Transverse colon (tissue), 4 donors: ENCODE results near the gene SIT1. TPM values are rescaled to one million over a fixed set of nuclear protein-coding genes. Genes with fewer than 3 reads are reported as not detected.
A peak's percentile ranks its signal among the peaks of the same experiment; 100 is the strongest.

Source experiments
- DNase-seq: peaks from one replicate; pipeline ENCODE4 v3.0.0-alpha.2; 2019
- H3K27ac ChIP-seq, 4 donors: fragments of 200-600 bp; sonication (generic); 2 replicates each; pipeline ENCODE4 v1.5.1; 2016 to 2018; ENCODE audit warnings: inconsistent platforms in 4 of 4
- H3K27me3 ChIP-seq: fragments of 200-600 bp; sonication (generic); 2 replicates; pipeline ENCODE4 v1.5.1; 2017; ENCODE audit warnings: inconsistent platforms
- H3K36me3 ChIP-seq, 4 donors: fragments of 200-600 bp; sonication (generic); 2 replicates each; pipeline ENCODE4 v1.5.1; 2017 to 2019; ENCODE audit warnings: inconsistent platforms in 4 of 4
- H3K4me1 ChIP-seq, 4 donors: fragments of 200-600 bp; sonication (generic); 2 replicates each; pipeline ENCODE4 v1.5.1; 2017 to 2020; ENCODE audit warnings: inconsistent platforms in 4 of 4
- H3K4me3 ChIP-seq, 4 donors: fragments of 200-600 bp; sonication (generic); 1 replicate in 1 of 4; 2 replicates in 3 of 4; pipeline versions ENCODE4 v1.5.1 to v1.6.1; 2017 to 2019; ENCODE audit warnings: inconsistent platforms in 4 of 4
- H3K9me3 ChIP-seq, 2 donors: fragments of 200-600 bp; sonication (generic); 2 replicates each; pipeline ENCODE4 v1.5.1; 2017 to 2019; ENCODE audit warnings: inconsistent platforms in 2 of 2
- EP300 ChIP-seq: sonication (generic); formaldehyde crosslinking; IDR thresholded peaks from one replicate; pipeline ENCODE4 v1.6.1; 2017; ENCODE audit warnings: antibody characterized with exemption, low read depth
- POLR2A ChIP-seq: fragments of 450-650 bp; IDR thresholded peaks from one replicate; pipeline ENCODE4 v1.6.1; 2016; ENCODE audit warnings: antibody characterized with exemption, mild to moderate bottlenecking, moderate library complexity
- POLR2AphosphoS5 ChIP-seq, 3 donors: sonication (generic); formaldehyde crosslinking; IDR thresholded peaks; one replicate each; pipeline ENCODE4 v1.6.1; 2016; ENCODE audit warnings: antibody characterized with exemption in 3 of 3
- WGBS, 2 donors: methylation state at CpG; one replicate each; pipeline ENCODE4 v1.1.5; 2018; ENCODE audit warnings: low coverage in 1 of 2; 5-methylcytosine and 5-hydroxymethylcytosine counted together
- in situ Hi-C, 4 donors: fragments of 200-750 bp; cut with MboI; loops; one replicate each; pipeline versions ENCODE4 v1.15.0 to v1.15.1; 2017; ENCODE audit warnings: low sequenced_read_pairs in 3 of 4, low pct_ligation_motif_present in 1 of 4, low pct_unique_long_range_greater_than_20kb in 1 of 4
- intact Hi-C: fragments of 100-400 bp; cut with DNase I; formaldehyde crosslinking; loops from one replicate; pipeline ENCODE4 v1.15.1; 2023; ENCODE audit warnings: low total_unique reads
- total RNA-seq, 4 donors: library from RNA; depleted of rRNA; stranded (reverse); fragments of >200 nt; gene quantifications; one replicate each; pipeline ENCODE4 v1.1.0, GENCODE V29; 2016
- TF ChIP-seq, protein P1 (sequence below), 5 experiments: fragments of 200-600 bp in 3 of 5; fragments of 450-650 bp in 2 of 5; sonication (generic) in 3 of 5; IDR thresholded peaks; 1 replicate in 2 of 5; 2 replicates in 3 of 5; pipeline ENCODE4 v1.5.1; 2016 to 2017; ENCODE audit warnings: antibody characterized with exemption in 5 of 5, inconsistent platforms in 3 of 5, mild to moderate bottlenecking in 2 of 5, moderate library complexity in 1 of 5

Gene SIT1
- total RNA-seq, 4 donors from 2014 or later: 1.2 to 6.7 (median 3.8) TPM; not detected in 1

DNA sequence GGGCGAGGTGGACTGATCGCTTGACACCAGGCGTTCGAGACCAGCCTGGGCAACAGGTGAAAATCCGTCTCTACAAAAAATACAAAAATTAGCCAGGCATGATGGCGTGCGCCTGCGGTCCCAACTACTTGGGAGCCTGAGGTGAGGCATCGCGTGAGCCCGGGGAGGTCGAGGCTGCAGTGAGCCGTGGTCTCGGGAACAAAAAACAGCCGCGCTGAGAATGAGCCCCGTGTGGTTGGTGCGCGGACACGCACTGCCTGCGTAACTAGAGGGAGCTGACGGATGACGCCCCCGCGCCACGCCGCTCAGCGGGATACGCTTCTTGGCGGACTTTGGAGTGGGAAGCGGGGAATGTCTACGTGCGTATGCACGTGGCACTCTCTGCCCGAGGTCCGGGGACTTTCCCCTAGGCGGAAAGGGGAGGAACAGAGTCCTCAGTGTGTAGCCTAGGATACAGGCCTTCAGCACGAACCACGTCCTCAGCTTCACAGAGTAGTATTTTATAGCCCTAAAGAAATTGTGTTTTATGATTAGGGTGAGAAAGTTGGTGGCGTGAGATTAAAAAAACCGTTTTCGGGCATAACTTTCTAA is 6.9 kb upstream of the SIT1 start, which contains the start of gene RMRP:
TSS of gene RMRP (minus strand) at position 474 of the 591 bp plus-strand sequence.
- no peaks in the 10 kb centered on the region for H3K27me3 ChIP-seq
- H3K27ac ChIP-seq: peak within 1 kb of the TSS; percentile 95 to 99 (median 98)
- no peaks in the 10 kb centered on the region for H3K36me3 ChIP-seq
- H3K4me1 ChIP-seq: peaks cover 12 to 57% (median 44%) of the 10 kb centered on the region in 4 donors
- H3K4me3 ChIP-seq: peak within 1 kb of the TSS; percentile 78 to 94 (median 85)
- peak; percentile 97 for DNase-seq
- H3K9me3 ChIP-seq: no peaks in the 10 kb centered on the region
- WGBS, 2 donors: 0 to 2% methylated on average over 3 to 42 of the region's 42 CpGs
- intact Hi-C loops: loop anchor here (5.0 kb wide), 1 partner anchor 70 kb away; no protein-coding TSS in a partner anchor
- in situ Hi-C loops: loop anchor here in 1 of 4 donors (10.0 kb wide), 1 partner anchor 87 kb away; the partner anchor contains the start of genes GBA2 and RGP1
- TF ChIP-seq POLR2A (peak; percentile 81), EP300 (peak; percentile 87), POLR2AphosphoS5 (IDR thresholded peaks at IDR 0.05) (peak; percentile 89 to 95 (median 94))
- TF ChIP-seq, protein P1, sequence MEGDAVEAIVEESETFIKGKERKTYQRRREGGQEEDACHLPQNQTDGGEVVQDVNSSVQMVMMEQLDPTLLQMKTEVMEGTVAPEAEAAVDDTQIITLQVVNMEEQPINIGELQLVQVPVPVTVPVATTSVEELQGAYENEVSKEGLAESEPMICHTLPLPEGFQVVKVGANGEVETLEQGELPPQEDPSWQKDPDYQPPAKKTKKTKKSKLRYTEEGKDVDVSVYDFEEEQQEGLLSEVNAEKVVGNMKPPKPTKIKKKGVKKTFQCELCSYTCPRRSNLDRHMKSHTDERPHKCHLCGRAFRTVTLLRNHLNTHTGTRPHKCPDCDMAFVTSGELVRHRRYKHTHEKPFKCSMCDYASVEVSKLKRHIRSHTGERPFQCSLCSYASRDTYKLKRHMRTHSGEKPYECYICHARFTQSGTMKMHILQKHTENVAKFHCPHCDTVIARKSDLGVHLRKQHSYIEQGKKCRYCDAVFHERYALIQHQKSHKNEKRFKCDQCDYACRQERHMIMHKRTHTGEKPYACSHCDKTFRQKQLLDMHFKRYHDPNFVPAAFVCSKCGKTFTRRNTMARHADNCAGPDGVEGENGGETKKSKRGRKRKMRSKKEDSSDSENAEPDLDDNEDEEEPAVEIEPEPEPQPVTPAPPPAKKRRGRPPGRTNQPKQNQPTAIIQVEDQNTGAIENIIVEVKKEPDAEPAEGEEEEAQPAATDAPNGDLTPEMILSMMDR (IDR thresholded peaks at IDR 0.05): peak; percentile 36 to 88 (median 55)

DNA sequence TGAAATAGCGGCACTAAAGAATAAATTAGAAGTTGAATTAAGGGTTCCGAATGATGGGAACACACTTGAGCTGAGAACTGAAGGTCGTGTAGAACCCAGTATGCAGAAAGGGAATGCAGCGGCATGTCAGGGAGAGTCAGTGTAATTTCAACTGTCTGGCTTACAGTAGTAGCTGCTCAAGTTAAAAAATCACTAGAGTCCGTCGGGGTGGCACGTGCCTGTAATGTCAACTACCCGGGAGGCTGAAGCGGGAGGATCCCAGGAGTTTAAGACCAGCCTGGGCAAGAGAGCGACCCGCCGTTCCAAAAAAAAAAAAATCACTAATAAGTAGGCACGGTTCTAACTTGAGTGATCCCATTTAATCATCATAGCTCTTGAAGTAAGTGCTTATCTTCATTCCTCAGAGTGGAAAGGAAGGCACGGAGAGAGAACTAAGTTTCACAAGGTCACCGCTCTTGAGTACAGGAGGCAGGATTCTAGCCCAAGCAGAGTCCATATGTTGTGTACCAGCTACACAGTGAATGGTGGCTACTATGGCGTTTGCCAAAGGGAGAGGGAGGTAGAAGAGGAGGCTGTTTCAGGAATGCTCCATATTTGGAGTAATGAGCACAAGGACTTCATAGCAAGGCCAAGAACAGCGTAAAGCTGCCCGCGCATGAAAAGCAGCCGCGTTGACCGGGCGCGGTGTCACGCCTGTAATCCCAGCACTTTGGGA is 6.3 kb upstream of the SIT1 start:
- peaks cover 12 to 56% (median 44%) of the 10 kb centered on the region in 4 donors for H3K4me1 ChIP-seq
- WGBS, 2 donors: 38 to 58% methylated on average over 14 to 25 of the region's 25 CpGs
- H3K9me3 ChIP-seq: no peaks in the 10 kb centered on the region
- intact Hi-C loops (loop anchor here (5.0 kb wide), 1 partner anchor 70 kb away; no protein-coding TSS in a partner anchor), in situ Hi-C loops (loop anchor here in 1 of 4 donors (10.0 kb wide), 1 partner anchor 88 kb away; the partner anchor contains the start of genes GBA2 and RGP1)
- no peaks in the 10 kb centered on the region for H3K36me3 ChIP-seq
- H3K27me3 ChIP-seq: no peaks in the 10 kb centered on the region
- H3K4me3 ChIP-seq: peak overlapping the region in 3 of 4 donors; percentile 12 to 91 (median 78)
- TF ChIP-seq POLR2AphosphoS5 (IDR thresholded peaks at IDR 0.05) (no peak), POLR2A (no peak), EP300 (no peak)
- TF ChIP-seq, protein P1 (IDR thresholded peaks at IDR 0.05): no peak
- DNase-seq: no peak
- peak overlapping the region; percentile 95 to 99 (median 98) for H3K27ac ChIP-seq

DNA sequence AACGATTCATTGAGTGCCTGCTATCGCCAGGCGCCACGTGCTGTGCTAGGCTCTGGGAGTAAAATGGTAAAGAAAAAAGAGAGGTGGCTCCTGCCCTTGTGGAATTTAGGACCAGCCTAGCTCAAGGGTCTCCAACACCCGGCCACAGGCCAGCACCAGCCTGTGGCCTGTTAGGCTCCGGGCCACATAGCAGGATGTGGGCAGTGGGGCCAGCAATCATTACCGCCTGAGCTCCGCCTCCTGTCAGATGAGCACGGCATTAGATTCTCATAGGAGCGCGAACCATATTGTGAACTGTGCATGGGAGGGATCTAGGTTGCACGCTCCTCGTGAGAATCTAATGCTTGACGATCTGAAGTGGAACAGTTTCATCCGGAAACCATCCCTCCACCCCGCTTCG is 5.6 kb upstream of the SIT1 start:
- H3K27me3 ChIP-seq: no peaks in the 10 kb centered on the region
- in situ Hi-C loops (loop anchor here in 1 of 4 donors (10.0 kb wide), 1 partner anchor 88 kb away; the partner anchor contains the start of genes GBA2 and RGP1), intact Hi-C loops (loop anchor here (5.0 kb wide), 1 partner anchor 71 kb away; no protein-coding TSS in a partner anchor)
- peak overlapping the region; percentile 95 to 99 (median 98) for H3K27ac ChIP-seq
- TF ChIP-seq EP300 (no peak), POLR2AphosphoS5 (IDR thresholded peaks at IDR 0.05) (no peak), POLR2A (no peak)
- TF ChIP-seq, protein P1 (IDR thresholded peaks at IDR 0.05): no peak
- DNase-seq: no peak
- H3K4me1 ChIP-seq: peaks cover 9 to 56% (median 42%) of the 10 kb centered on the region in 4 donors
- no peaks in the 10 kb centered on the region for H3K36me3 ChIP-seq
- WGBS, 2 donors: 78 to 81% methylated on average over 5 to 17 of the region's 17 CpGs
- H3K4me3 ChIP-seq: no peak overlapping the region
- H3K9me3 ChIP-seq: no peaks in the 10 kb centered on the region

DNA sequence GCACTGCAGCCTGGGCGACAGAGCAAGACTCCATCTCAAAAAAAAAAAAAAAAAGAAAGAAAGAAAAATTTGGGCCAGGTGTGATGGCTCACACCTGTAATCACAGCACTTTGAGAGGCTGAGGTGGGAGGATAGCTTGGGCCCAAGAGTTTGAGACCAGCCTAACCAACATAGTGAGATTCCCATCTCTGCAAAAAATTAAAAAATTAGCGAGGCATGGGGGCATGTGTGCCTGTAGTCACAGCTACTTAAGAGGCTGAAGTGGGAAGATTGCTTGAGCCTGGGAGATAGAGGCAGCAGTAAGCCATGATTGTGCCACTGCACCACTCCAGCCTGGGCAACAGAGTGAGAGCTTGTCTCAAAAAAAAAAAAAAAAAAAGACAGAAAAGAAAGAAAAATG is 2.9 kb upstream of the SIT1 start:
- in situ Hi-C loops: loop anchor here in 1 of 4 donors (10.0 kb wide), 1 partner anchor 91 kb away; the partner anchor contains the start of genes GBA2 and RGP1
- Histone ChIP-seq H3K27ac (peak overlapping the region in 3 of 4 donors; percentile 82 to 86 (median 84)), H3K9me3 (no peaks in the 10 kb centered on the region), H3K4me1 (peaks cover 0 to 41% (median 27%) of the 10 kb centered on the region in 4 donors), H3K4me3 (no peak overlapping the region), H3K36me3 (no peaks in the 10 kb centered on the region), H3K27me3 (no peaks in the 10 kb centered on the region)
- 93 to 100% methylated on average over 1 to 2 of the region's 2 CpGs for WGBS, 2 donors
- DNase-seq: no peak
- intact Hi-C loops: no loop called here
- TF ChIP-seq POLR2A (no peak), EP300 (no peak), POLR2AphosphoS5 (IDR thresholded peaks at IDR 0.05) (no peak)
- TF ChIP-seq, protein P1 (IDR thresholded peaks at IDR 0.05): no peak
